Posterior vena cava (tissue), 2 donors: ENCODE results near the gene LAMB4. TPM values are rescaled to one million over a fixed set of nuclear protein-coding genes. Genes with fewer than 3 reads are reported as not detected.

Source experiments
- DNase-seq: peaks from one replicate; pipeline ENCODE4 v3.0.0-alpha.2; 2020; ENCODE audit warnings: low spot score
- intact Hi-C, 2 donors: fragments of 100-400 bp; cut with DNase I; formaldehyde crosslinking; loops; one replicate each; pipeline versions ENCODE4 v1.14.1 to v1.14.2; 2022 to 2023
- long read RNA-seq, 2 donors: library from polyadenylated mRNA; unstranded; transcript quantifications; one replicate each; pipeline ENCODE4 v2.0.0, GENCODE V29; 2020 to 2021
- total RNA-seq, 2 donors: library from RNA; stranded (reverse); fragmentation: NEBNext Ultra II Directional; extraction: Animal tissue kit (Norgen Biotek cat#: 25700); gene quantifications; one replicate each; pipeline ENCODE4 v1.2.1, GENCODE V29; 2021
- donor health status: DM: yes; HTN: yes; CAD: no.
- donor health status: DM: yes; HTN: yes; CAD: no.

Gene LAMB4
- under 1 TPM in 1 of 2 donors, not detected in 1; 0.37 TPM for total RNA-seq
- long read RNA-seq, donor 1, result 0 reads
- long read RNA-seq, donor 2, result 0 reads

- intact Hi-C loops, result loop anchor here in 1 of 2 donors (10.0 kb wide), 1 partner anchor 75 kb away; no protein-coding TSS in a partner anchor
- DNase-seq, result no peak
These were observed at the start of gene LAMB4 for GRCh38 chr7:108130261-108130660. LAMB4 (minus strand) TSS chr7:108130361; CDS start chr7:108123164, 7,197 bp downstream.

- intact Hi-C loops, result no loop called here
- DNase-seq, result no peak
These were observed 48.2 kb upstream of the LAMB4 start for GRCh38 chr7:108178398-108178797.

- DNase-seq, result no peak
- intact Hi-C loops, result no loop called here
These were observed 41.0 kb upstream of the LAMB4 start for GRCh38 chr7:108171164-108171563.

GRCh38 chr7:108170251-108170650 is 40.1 kb upstream of the LAMB4 start:
- no peak for DNase-seq
- intact Hi-C loops, result no loop called here

GRCh38 chr7:108167460-108167859 is 37.3 kb upstream of the LAMB4 start:
- DNase-seq, result no peak
- intact Hi-C loops, result no loop called here

GRCh38 chr7:108166687-108167086 is 36.5 kb upstream of the LAMB4 start:
- no peak for DNase-seq
- intact Hi-C loops, result no loop called here

GRCh38 chr7:108165723-108166122 is 35.6 kb upstream of the LAMB4 start:
- no peak for DNase-seq
- intact Hi-C loops, result no loop called here

GRCh38 chr7:108164946-108165345 is 34.8 kb upstream of the LAMB4 start:
- intact Hi-C loops, result no loop called here

GRCh38 chr7:108164342-108164741 is 34.2 kb upstream of the LAMB4 start:
- DNase-seq, result no peak
- intact Hi-C loops, result no loop called here

More at GRCh38 chr7:108164946-108165345, 34.8 kb upstream of the LAMB4 start:
- DNase-seq, result no peak

GRCh38 chr7:108158776-108159175 is 28.6 kb upstream of the LAMB4 start:
- intact Hi-C loops, result no loop called here
- no peak for DNase-seq

- no peak for DNase-seq
- intact Hi-C loops, result no loop called here
These were observed 27.6 kb upstream of the LAMB4 start for GRCh38 chr7:108157606-108158335.

GRCh38 chr7:108156897-108157605 is 26.9 kb upstream of the LAMB4 start:
- intact Hi-C loops, result no loop called here
- no peak for DNase-seq

GRCh38 chr7:108152198-108152597 is 22.0 kb upstream of the LAMB4 start:
- intact Hi-C loops, result no loop called here
- DNase-seq, result no peak

- intact Hi-C loops, result loop anchor here in 1 of 2 donors (10.0 kb wide), 1 partner anchor 275 kb away; no protein-coding TSS in a partner anchor
- no peak for DNase-seq
These were observed 19.7 kb upstream of the LAMB4 start for GRCh38 chr7:108149908-108150307.

GRCh38 chr7:108149119-108149518 is 19.0 kb upstream of the LAMB4 start:
- intact Hi-C loops, result loop anchor here in 1 of 2 donors (10.0 kb wide), 1 partner anchor 274 kb away; no protein-coding TSS in a partner anchor
- DNase-seq, result no peak

GRCh38 chr7:108147031-108147563 is 16.9 kb upstream of the LAMB4 start:
- DNase-seq, result no peak
- intact Hi-C loops, result loop anchor here in 1 of 2 donors (10.0 kb wide), 1 partner anchor 272 kb away; no protein-coding TSS in a partner anchor

- intact Hi-C loops, result loop anchor here in 1 of 2 donors (10.0 kb wide), 1 partner anchor 271 kb away; no protein-coding TSS in a partner anchor
These were observed 16.1 kb upstream of the LAMB4 start for GRCh38 chr7:108146070-108146842.

GRCh38 chr7:108145401-108145800 is 15.2 kb upstream of the LAMB4 start:
- no peak for DNase-seq
- intact Hi-C loops, result loop anchor here in 1 of 2 donors (10.0 kb wide), 1 partner anchor 271 kb away; no protein-coding TSS in a partner anchor

More at GRCh38 chr7:108146070-108146842, 16.1 kb upstream of the LAMB4 start:
- DNase-seq, result no peak

- intact Hi-C loops, result loop anchor here in 1 of 2 donors (10.0 kb wide), 1 partner anchor 270 kb away; no protein-coding TSS in a partner anchor
These were observed 14.8 kb upstream of the LAMB4 start for GRCh38 chr7:108144931-108145330.

More at GRCh38 chr7:108144931-108145330, 14.8 kb upstream of the LAMB4 start:
- DNase-seq, result no peak
